Liver (tissue), 3 donors: ENCODE measurements around the gene KIF1A.

Experiments used
- TF ChIP-seq, protein P1 (sequence below): fragments of 150-350 bp; IDR thresholded peaks from 2 replicates; pipeline ENCODE4 v1.5.1; 2017; ENCODE audit warnings: improper control_type of control experiment, low read depth, low read length; ENCODE audit not compliant: missing input control
- TF ChIP-seq, protein P2 (sequence below): IDR thresholded peaks from 2 replicates; pipeline ENCODE4 v1.6.1; 2016; ENCODE audit warnings: antibody characterized with exemption
- donor health status: healthy.
- donor health status: healthy.

DNA sequence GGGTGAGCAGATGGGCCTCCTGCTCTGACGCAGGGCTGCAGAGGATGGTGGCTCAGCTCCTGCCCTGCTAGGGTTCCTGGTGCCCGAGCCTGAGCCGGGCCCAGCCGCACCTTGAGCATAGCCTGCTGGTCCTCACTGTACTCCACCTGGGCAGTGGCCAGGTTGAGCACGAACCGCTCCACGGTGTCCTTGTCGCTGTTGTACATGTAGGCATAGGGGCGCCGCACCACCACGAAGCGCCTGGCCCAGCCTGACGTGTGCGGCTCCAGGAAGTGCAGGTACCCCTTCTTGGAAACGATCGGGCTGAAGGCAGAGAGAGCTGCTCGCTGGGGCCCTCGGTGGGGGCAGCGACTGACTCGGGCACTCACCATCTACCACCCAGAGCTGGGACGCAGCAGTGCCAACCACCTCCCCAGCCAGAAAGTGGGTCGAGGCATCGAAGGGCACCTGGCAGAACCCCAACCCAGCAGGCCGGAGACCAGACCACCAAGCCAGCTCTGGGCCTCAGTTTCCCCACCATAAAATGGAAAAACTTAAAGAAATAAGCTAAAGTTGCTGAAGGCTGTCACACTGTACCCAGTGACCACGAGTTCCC is 101.0 kb downstream of the KIF1A start:
- TF ChIP-seq, protein P1, sequence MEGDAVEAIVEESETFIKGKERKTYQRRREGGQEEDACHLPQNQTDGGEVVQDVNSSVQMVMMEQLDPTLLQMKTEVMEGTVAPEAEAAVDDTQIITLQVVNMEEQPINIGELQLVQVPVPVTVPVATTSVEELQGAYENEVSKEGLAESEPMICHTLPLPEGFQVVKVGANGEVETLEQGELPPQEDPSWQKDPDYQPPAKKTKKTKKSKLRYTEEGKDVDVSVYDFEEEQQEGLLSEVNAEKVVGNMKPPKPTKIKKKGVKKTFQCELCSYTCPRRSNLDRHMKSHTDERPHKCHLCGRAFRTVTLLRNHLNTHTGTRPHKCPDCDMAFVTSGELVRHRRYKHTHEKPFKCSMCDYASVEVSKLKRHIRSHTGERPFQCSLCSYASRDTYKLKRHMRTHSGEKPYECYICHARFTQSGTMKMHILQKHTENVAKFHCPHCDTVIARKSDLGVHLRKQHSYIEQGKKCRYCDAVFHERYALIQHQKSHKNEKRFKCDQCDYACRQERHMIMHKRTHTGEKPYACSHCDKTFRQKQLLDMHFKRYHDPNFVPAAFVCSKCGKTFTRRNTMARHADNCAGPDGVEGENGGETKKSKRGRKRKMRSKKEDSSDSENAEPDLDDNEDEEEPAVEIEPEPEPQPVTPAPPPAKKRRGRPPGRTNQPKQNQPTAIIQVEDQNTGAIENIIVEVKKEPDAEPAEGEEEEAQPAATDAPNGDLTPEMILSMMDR: no peak
- TF ChIP-seq, protein P2, sequence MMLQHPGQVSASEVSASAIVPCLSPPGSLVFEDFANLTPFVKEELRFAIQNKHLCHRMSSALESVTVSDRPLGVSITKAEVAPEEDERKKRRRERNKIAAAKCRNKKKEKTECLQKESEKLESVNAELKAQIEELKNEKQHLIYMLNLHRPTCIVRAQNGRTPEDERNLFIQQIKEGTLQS: no peak
